A673 (cell line): ENCODE measurements around the gene USP1.

ENCODE experiments used
- CTCF ChIP-seq: fragments of 300-800, 200-600 bp; sonication (generic); conservative IDR thresholded peaks from 2 replicates; pipeline ENCODE4 v1.5.1; 2017; ENCODE audit warnings: low read depth, mild to moderate bottlenecking, antibody characterized with exemption, low read length, moderate library complexity, mixed read lengths
- EZH2 ChIP-seq: fragments of 200-600 bp; sonication (generic); IDR thresholded peaks from 2 replicates; pipeline ENCODE4 v1.6.1; 2017; ENCODE audit warnings: borderline replicate concordance, low read depth, mild to moderate bottlenecking, mixed read lengths, antibody characterized with exemption, low read length; ENCODE audit not compliant: poor library complexity, severe bottlenecking

- TF ChIP-seq EZH2 (no peak), CTCF (no peak)
Measured at GRCh38 chr1:62494137-62494536, 57.3 kb downstream of the USP1 start.
